GM18502 (cell line): ENCODE results near the gene DLK1.

Experiments used
- ATAC-seq: cut with Tn5 transposase; IDR thresholded peaks from one replicate; pipeline ENCODE4 v1.9.1; 2021; ENCODE audit warnings: mild to moderate bottlenecking; ENCODE audit not compliant: unreplicated experiment, poor library complexity

The DLK1 gene

GRCh38 chr14:100726550-100727085, at the start of gene DLK1:
Gene DLK1 (plus strand): TSS chr14:100726892. CDS start chr14:100727069, 177 bp downstream.
- no peak for ATAC-seq

GRCh38 chr14:100677152-100677551, 49.5 kb upstream of the DLK1 start:
- ATAC-seq = no peak

- ATAC-seq = no peak
Measured at GRCh38 chr14:100677554-100678468, 48.9 kb upstream of the DLK1 start.

DNA sequence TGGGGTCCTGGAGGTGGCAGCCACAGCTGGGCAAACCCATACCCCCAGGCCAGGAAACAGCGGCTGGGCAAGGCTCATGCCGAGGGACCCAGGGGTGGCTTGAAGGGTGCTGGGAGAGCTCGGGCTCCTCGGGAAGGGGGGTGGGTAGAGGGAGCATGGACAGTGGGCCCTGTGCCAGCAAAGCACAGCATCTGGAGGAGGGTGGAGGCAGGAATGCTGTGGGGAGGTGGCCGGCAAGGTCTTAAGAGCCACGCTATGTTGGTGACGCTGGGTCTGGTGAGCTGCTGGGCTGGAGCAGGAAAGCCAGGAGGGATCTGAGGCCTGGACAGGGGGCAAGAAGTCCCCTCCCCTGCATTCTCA, 48.2 kb upstream of the DLK1 start:
- no peak for ATAC-seq

GRCh38 chr14:100679153-100679552, 47.5 kb upstream of the DLK1 start:
- ATAC-seq = no peak

- ATAC-seq = no peak
Measured at GRCh38 chr14:100679707-100680438, 46.8 kb upstream of the DLK1 start.

GRCh38 chr14:100680439-100681051, 46.1 kb upstream of the DLK1 start:
- ATAC-seq = no peak

DNA sequence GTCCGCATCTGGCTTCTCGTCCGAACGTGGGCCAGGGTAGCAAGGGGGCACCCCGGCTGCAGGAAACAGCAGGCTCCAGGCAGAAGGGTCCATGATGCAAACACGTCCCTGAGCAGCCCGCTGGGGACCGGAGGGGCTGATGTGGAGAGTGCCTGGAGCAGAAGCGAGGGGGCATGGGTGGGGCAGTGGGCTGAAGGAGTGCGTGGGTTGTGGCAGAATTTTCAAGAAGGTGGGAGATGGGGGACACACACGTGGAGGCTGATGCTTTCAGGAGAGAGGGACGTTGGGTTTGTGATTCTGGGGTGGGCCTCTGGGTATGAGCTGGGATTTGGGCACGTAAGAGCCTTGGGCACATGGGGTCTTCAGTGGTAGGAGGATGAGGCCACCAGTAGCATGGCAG, 45.6 kb upstream of the DLK1 start:
- no peak for ATAC-seq

- no peak for ATAC-seq
Measured at GRCh38 chr14:100682749-100683148, 43.9 kb upstream of the DLK1 start.

- no peak for ATAC-seq
Measured at GRCh38 chr14:100683578-100683977, 43.1 kb upstream of the DLK1 start.

- ATAC-seq = no peak
Measured at GRCh38 chr14:100684154-100684553, 42.5 kb upstream of the DLK1 start.

DNA sequence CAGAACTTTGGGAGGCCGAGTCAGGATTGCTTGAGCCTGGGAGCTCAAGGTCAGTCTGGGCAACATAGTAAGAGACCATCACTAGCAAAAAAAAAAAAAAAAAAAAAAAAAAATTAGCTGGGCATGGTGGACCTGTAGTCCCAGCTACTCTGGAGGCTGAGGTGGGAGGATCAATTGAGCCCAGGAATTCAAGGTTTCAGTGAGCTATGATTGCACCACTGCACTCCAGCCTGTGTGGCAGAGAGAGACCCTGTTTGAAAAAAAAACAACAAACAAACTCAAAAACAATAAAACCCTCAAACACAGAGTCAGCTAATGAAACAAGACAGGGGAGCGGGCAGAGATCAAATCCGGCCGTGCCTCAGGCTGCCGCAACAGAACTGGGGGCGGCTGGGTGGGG, 41.7 kb upstream of the DLK1 start:
- no peak for ATAC-seq

DNA sequence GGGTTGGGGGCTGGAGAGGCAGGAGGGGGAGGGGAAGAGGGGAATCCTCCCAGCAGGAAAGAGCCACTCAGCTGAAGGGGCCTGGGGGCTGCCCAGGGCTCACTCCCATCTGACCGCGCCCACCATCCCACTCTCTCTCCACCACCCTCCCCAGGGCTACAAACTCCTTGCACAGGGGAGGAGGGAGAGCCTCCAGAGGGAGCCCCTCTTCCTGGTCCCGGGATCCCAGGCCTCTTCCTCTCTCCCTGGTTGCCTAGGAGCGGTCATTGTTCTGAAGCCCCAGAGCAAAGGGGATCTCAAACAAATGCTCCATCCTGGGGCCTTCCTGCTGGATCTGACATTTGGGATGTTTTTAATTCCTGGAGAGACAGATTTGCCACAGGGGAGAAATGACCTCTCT, 39.8 kb upstream of the DLK1 start:
- ATAC-seq = no peak

DNA sequence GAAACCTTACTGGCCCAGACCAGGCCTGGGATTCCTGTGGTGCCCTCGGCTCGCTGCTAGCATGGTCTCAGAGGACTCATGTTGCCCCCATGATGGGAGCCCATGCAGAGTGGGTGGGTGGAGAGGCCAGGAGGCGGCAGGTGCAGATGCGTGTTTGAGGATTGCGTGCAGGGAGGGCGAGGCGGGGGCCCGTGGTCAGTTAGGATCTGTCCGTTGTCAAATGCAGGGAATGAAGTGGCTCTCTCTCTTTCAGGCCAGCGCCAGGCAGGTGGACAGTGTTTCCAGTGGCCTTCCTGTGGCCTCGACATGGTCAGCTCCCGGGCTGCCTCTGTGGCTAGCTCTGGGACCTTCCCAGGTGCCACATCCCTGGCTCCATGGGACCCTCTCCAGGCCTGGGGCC, 39.3 kb upstream of the DLK1 start:
- no peak for ATAC-seq

DNA sequence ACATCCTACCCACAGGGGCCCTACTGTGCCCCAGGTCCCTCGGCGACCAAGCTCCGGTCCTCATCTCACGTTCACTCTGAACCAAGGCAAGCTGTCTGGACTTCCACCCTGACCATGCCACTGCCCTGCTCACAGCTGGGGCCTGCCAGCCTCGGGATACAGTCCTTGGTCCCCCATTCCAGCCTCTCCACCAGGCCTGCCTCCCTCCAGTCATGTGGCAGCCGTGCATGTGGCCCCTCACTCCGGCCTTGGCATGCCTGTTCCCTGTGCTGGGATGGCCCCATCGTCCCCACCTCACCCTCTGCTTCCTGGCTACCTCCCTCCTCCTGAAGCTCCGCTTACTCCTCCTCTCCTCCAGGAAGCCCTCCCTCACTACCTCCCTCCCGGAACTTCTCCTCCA, 38.6 kb upstream of the DLK1 start:
- no peak for ATAC-seq

GRCh38 chr14:100688598-100689461, 37.9 kb upstream of the DLK1 start:
- ATAC-seq = no peak

DNA sequence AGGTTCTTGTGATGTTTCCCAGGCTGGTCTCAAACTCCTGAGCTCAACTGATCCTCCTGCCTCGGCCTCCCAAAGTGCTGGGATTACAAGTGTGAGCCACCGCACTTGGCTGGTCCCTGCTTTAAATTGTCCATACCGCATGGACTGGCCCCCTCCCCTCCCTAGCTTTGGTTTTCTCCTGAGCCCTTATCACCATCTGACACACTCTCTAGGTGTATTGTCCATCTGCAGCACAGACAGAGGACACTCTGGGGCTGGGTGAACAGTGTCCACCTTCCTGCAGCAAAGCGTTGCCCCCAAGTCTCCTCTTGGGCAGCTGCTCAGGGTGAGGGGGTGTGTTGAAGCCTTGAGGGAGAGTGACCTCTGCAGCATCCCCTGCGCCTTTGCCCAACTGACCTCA, 36.0 kb upstream of the DLK1 start:
- no peak for ATAC-seq

- ATAC-seq = no peak
Measured at GRCh38 chr14:100691395-100692056, 35.2 kb upstream of the DLK1 start.

- no peak for ATAC-seq
Measured at GRCh38 chr14:100692256-100692655, 34.4 kb upstream of the DLK1 start.
